Prostate gland (tissue), 2 donors: ENCODE results near the gene ABHD16B. TPM values are rescaled to one million over a fixed set of nuclear protein-coding genes. Genes with fewer than 3 reads are reported as not detected.
A peak's percentile ranks its signal among the peaks of the same experiment; 100 is the strongest.

Source experiments
- DNase-seq: peaks from one replicate; pipeline ENCODE4 v3.0.0-alpha.2; 2019; ENCODE audit warnings: low spot score
- H3K27ac ChIP-seq, 2 donors: fragments of 200-600 bp; sonication (generic); 2 replicates each; pipeline ENCODE4 v1.5.1; 2017 to 2019
- H3K27me3 ChIP-seq: fragments of 200-600 bp; sonication (generic); replicated peaks from 2 replicates; pipeline ENCODE4 v1.5.1; 2019; ENCODE audit not compliant: insufficient read depth
- H3K36me3 ChIP-seq, 2 donors: fragments of 200-600 bp; sonication (generic); 1 replicate in 1 of 2; 2 replicates in 1 of 2; pipeline versions ENCODE4 v1.5.1 to v1.8.1; 2017 to 2019
- H3K4me1 ChIP-seq: fragments of 200-600 bp; sonication (generic); replicated peaks from 2 replicates; pipeline ENCODE4 v1.5.1; 2019
- H3K4me3 ChIP-seq, 2 donors: fragments of 200-600 bp; sonication (generic); 2 replicates each; pipeline ENCODE4 v1.5.1; 2017 to 2019
- H3K9me3 ChIP-seq: fragments of 200-600 bp; sonication (generic); 2 replicates; pipeline ENCODE4 v1.5.1; 2017
- CTCF ChIP-seq, 4 experiments: fragments of 200-600 bp in 2 of 4; fragments of 450-650 bp in 2 of 4; sonication (generic) in 2 of 4; IDR thresholded peaks; 1 replicate in 3 of 4; 2 replicates in 1 of 4; pipeline ENCODE4 v1.5.1; 2016 to 2019; ENCODE audit warnings: antibody characterized with exemption in 4 of 4, mild to moderate bottlenecking in 2 of 4, moderate library complexity in 2 of 4
- POLR2A ChIP-seq: fragments of 450-650 bp; IDR thresholded peaks from one replicate; pipeline ENCODE4 v1.6.1; 2016; ENCODE audit warnings: antibody characterized with exemption, mild to moderate bottlenecking
- POLR2AphosphoS5 ChIP-seq: sonication (generic); formaldehyde crosslinking; IDR thresholded peaks from one replicate; pipeline ENCODE4 v1.6.1; 2017; ENCODE audit warnings: antibody characterized with exemption
- WGBS: methylation state at CpG from one replicate; pipeline ENCODE4 v1.1.5; 2018; 5-methylcytosine and 5-hydroxymethylcytosine counted together
- intact Hi-C: fragments of 100-400 bp; cut with DNase I; formaldehyde crosslinking; loops from one replicate; pipeline ENCODE4 v1.14.2; 2022
- total RNA-seq, 2 donors: library from RNA; depleted of rRNA; stranded (reverse); fragments of >200 nt; gene quantifications; one replicate each; pipeline ENCODE4 v1.1.0, GENCODE V29; 2016

Gene ABHD16B
- total RNA-seq, 2 donors from 2014 or later, result 1.6 TPM; not detected in 1

DNA sequence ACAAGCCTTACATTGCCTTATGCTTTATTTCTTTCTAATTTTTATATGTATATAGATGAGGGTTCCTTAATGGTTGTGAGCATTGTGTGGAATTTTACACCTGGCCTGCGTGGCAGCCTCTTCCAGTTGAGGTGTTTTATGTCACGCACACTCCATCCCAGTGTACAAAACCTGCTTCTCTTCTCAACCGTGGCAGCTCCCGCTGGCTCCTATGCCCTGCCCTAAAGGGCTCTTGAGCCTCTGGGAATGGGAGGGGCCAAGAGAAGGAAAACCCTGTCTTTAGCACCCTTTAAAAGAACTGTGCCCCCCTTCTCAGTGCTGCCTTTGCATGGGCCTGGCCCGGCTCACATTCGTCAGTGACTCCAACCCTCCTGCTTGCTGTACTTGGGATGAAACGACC lies 29.3 kb downstream of the ABHD16B start:
- 71% methylated on average over 7 of the region's 7 CpGs for WGBS
- Histone ChIP-seq H3K36me3 (no peaks in the 10 kb centered on the region), H3K27ac (peak overlapping the region in 1 of 2 donors; percentile 87), H3K4me1 (peaks cover 15% of the 10 kb centered on the region), H3K9me3 (no peaks in the 10 kb centered on the region), H3K27me3 (no peaks in the 10 kb centered on the region), H3K4me3 (no peak overlapping the region)
- intact Hi-C loops, result loop anchor here (10.0 kb wide), 1 partner anchor 174 kb away; the partner anchor contains the start of gene TCEA2
- DNase-seq, result no peak
- no peak for TF ChIP-seq POLR2A
- no peak for TF ChIP-seq CTCF (IDR thresholded peaks at IDR 0.05)
- TF ChIP-seq POLR2AphosphoS5, result no peak

DNA sequence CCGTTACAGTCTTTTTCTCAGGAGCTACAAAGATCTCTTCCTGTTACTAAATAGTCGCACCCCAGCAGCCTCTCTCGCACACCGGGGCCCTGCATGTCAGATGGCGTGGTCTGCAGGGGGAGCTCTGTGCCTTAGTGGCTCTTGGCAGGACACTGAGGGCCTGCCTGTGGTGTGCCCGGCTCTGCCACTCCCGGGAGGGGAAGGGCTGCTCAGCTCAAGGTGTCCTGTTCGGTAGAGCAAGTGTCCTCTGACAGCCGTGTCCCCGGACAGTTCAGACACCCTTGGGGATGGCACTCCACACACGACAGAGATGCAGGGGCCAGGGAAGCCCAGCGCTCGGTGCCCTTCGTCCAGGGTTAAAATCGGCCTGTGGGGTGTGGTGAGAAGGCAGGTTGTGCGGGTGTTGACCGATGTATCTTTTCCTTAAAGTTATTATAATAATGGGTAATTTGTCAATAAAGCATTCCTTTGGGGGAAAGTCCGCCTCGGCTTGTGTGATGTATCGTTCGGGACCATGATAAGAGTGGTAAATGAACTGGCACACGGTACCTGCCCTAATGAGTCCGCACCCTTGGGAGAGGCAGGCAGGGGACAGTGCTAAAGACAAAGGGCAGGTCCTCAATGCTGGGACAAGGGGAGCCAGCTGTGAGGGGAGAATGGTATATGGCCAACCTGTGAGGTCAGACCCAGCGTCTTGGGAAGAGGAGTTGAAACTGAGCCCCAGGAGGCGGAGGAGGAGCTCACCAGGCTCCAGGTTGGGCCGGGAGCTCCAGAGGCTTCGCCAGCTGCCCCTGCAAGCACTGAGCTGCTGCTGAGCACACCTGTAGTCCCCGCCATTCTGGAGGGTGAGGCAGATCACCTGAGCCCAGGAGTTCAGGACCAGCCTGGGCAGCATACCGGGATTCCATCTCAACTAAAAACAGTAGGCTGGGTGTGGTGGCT lies 30.0 kb downstream of the ABHD16B start:
- H3K27ac ChIP-seq, result peak overlapping the region in 1 of 2 donors; percentile 87
- TF ChIP-seq POLR2A (no peak), CTCF (IDR thresholded peaks at IDR 0.05) (no peak)
- intact Hi-C loops, result loop anchor here (10.0 kb wide), 1 partner anchor 173 kb away; the partner anchor contains the start of gene TCEA2
- no peaks in the 10 kb centered on the region for H3K36me3 ChIP-seq
- H3K4me3 ChIP-seq, result no peak overlapping the region
- H3K9me3 ChIP-seq, result no peaks in the 10 kb centered on the region
- DNase-seq, result no peak
- 86% methylated on average over 29 of the region's 29 CpGs for WGBS
- H3K27me3 ChIP-seq, result no peaks in the 10 kb centered on the region
- H3K4me1 ChIP-seq, result peaks cover 19% of the 10 kb centered on the region

- H3K4me1 ChIP-seq, result peaks cover 26% of the 10 kb centered on the region
- H3K9me3 ChIP-seq, result no peaks in the 10 kb centered on the region
- no peak overlapping the region for H3K27ac ChIP-seq
- TF ChIP-seq CTCF (IDR thresholded peaks at IDR 0.05) (no peak), POLR2A (no peak), POLR2AphosphoS5 (no peak)
- no peaks in the 10 kb centered on the region for H3K36me3 ChIP-seq
- no peak overlapping the region for H3K4me3 ChIP-seq
- DNase-seq, result no peak
- intact Hi-C loops, result loop anchor here (10.0 kb wide), 1 partner anchor 172 kb away; the partner anchor contains the start of gene TCEA2
- H3K27me3 ChIP-seq, result no peaks in the 10 kb centered on the region
- WGBS, result 93% methylated on average over 7 of the region's 7 CpGs
Measured at GRCh38 chr20:63892402-63892801, 31.1 kb downstream of the ABHD16B start.

GRCh38 chr20:63893999-63894357 lies 32.7 kb downstream of the ABHD16B start:
- H3K4me1 ChIP-seq, result peaks cover 21% of the 10 kb centered on the region
- TF ChIP-seq POLR2A (no peak), CTCF (IDR thresholded peaks at IDR 0.05) (no peak), POLR2AphosphoS5 (no peak)
- peak overlapping the region; percentile 77 to 82 for H3K27ac ChIP-seq
- no peak for DNase-seq
- 18% methylated on average over 6 of the region's 6 CpGs for WGBS
- no peaks in the 10 kb centered on the region for H3K9me3 ChIP-seq
- no peaks in the 10 kb centered on the region for H3K36me3 ChIP-seq
- intact Hi-C loops, result loop anchor here (10.0 kb wide), 1 partner anchor 171 kb away; the partner anchor contains the start of gene TCEA2
- no peaks in the 10 kb centered on the region for H3K27me3 ChIP-seq
- peak overlapping the region; percentile 46 to 55 for H3K4me3 ChIP-seq
